CD4-positive, CD25-positive, alpha-beta regulatory T cell (primary cell): Measurements from ENCODE around the gene SCN3B. TPM values are rescaled to one million over a fixed set of nuclear protein-coding genes. Genes with fewer than 3 reads are reported as not detected.

ENCODE experiments used
- ATAC-seq, 2 donors: fragments of 150-1000 bp; cut with Tn5 transposase; one replicate each; pipeline ENCODE4 v1.10.0; 2021; ENCODE audit warnings: low read depth in 2 of 2, moderate number of reproducible peaks in 2 of 2, moderate library complexity in 1 of 2
- DNase-seq, 3 donors: peaks; one replicate each; pipeline versions ENCODE4 v3.0.0 to v3.0.0-alpha.2; 2012 to 2022; ENCODE audit warnings: mixed read lengths in 1 of 3
- H3K27ac ChIP-seq: one replicate; pipeline ENCODE4 v1.7.0; 2013; ENCODE audit warnings: mild to moderate bottlenecking, low read length; ENCODE audit not compliant: insufficient read depth, poor library complexity, severe bottlenecking
- H3K27me3 ChIP-seq: one replicate; pipeline ENCODE4 v1.7.0; 2013; ENCODE audit warnings: low read length; ENCODE audit not compliant: control insufficient read depth, insufficient read depth
- H3K36me3 ChIP-seq: one replicate; pipeline ENCODE4 v1.7.0; 2013; ENCODE audit warnings: mild to moderate bottlenecking, low read length, moderate library complexity; ENCODE audit not compliant: control insufficient read depth, insufficient read depth
- H3K4me1 ChIP-seq: 2 replicates; pipeline ENCODE4 v1.7.0; 2013; ENCODE audit warnings: mild to moderate bottlenecking, low read length; ENCODE audit not compliant: insufficient read depth, control insufficient read depth, poor library complexity, severe bottlenecking
- H3K4me3 ChIP-seq: one replicate; pipeline ENCODE4 v1.7.0; 2013; ENCODE audit warnings: low read depth, mild to moderate bottlenecking, low read length, moderate library complexity
- H3K9me3 ChIP-seq, 2 experiments: 1 replicate in 1 of 2; 2 replicates in 1 of 2; pipeline ENCODE4 v1.7.0; 2013; ENCODE audit warnings: low read length in 2 of 2, mild to moderate bottlenecking in 1 of 2, moderate library complexity in 1 of 2; ENCODE audit not compliant: control insufficient read depth in 2 of 2
- H3K27ac Mint-ChIP-seq, 3 donors: one replicate each; pipeline ENCODE4 v1.8.0; 2020 to 2022; ENCODE audit warnings: mild to moderate bottlenecking in 3 of 3, mixed read lengths in 3 of 3, moderate library complexity in 2 of 3
- H3K27me3 Mint-ChIP-seq: one replicate; pipeline ENCODE4 v1.8.0; 2022; ENCODE audit warnings: mild to moderate bottlenecking, mixed read lengths
- H3K36me3 Mint-ChIP-seq: one replicate; pipeline ENCODE4 v1.8.0; 2020; ENCODE audit warnings: mixed read lengths
- H3K4me1 Mint-ChIP-seq, 4 donors: one replicate each; pipeline ENCODE4 v1.8.0; 2020 to 2022; ENCODE audit warnings: mixed read lengths in 4 of 4, mild to moderate bottlenecking in 1 of 4
- H3K4me3 Mint-ChIP-seq, 4 donors: one replicate each; pipeline ENCODE4 v1.8.0; 2020 to 2022; ENCODE audit warnings: mild to moderate bottlenecking in 4 of 4, mixed read lengths in 4 of 4, moderate library complexity in 3 of 4
- H3K9me3 Mint-ChIP-seq, 7 donors: one replicate each; pipeline ENCODE4 v1.8.0; 2020 to 2022; ENCODE audit warnings: mixed read lengths in 7 of 7, mild to moderate bottlenecking in 3 of 7, moderate library complexity in 2 of 7
- polyA plus RNA-seq, 4 donors: library from polyadenylated mRNA; unstranded; fragments of 300-500 nt; fragmentation: Illumina TruSeq; gene quantifications; one replicate each; pipeline ENCODE4 v1.2.3, GENCODE V29; 2021
- total RNA-seq: library from RNA; stranded (reverse); gene quantifications from one replicate; pipeline ENCODE4 v1.2.3, GENCODE V29; 2022

The SCN3B gene
- total and polyA plus RNA-seq, 5 donors from 2014 or later = 0.05 TPM; not detected in 4

- peaks cover 0 to 4% (median 1%) of the 10 kb centered on the region in 4 donors for H3K4me1 Mint-ChIP-seq
- H3K9me3 Mint-ChIP-seq = no peaks in the 10 kb centered on the region
- Histone ChIP-seq H3K4me3 (no peak overlapping the region), H3K27ac (no peak overlapping the region), H3K36me3 (no peaks in the 10 kb centered on the region), H3K4me1 (no peaks in the 10 kb centered on the region), H3K27me3 (no peaks in the 10 kb centered on the region), H3K9me3 (no peaks in the 10 kb centered on the region)
- no peaks in the 10 kb centered on the region for H3K27me3 Mint-ChIP-seq
- DNase-seq (no peak), ATAC-seq (no peak)
- H3K27ac Mint-ChIP-seq = no peak overlapping the region
- no peak overlapping the region for H3K4me3 Mint-ChIP-seq
- peaks cover 4% of the 10 kb centered on the region for H3K36me3 Mint-ChIP-seq
Observed at GRCh38 chr11:123587559-123587958, 66.9 kb downstream of the SCN3B start.

- no peak for DNase-seq
- Mint-ChIP-seq H3K27ac (no peak overlapping the region), H3K9me3 (no peaks in the 10 kb centered on the region), H3K4me3 (no peak overlapping the region), H3K4me1 (peaks cover 0 to 4% (median 1%) of the 10 kb centered on the region in 4 donors), H3K36me3 (peaks cover 4% of the 10 kb centered on the region), H3K27me3 (no peaks in the 10 kb centered on the region)
- Histone ChIP-seq H3K27me3 (no peaks in the 10 kb centered on the region), H3K36me3 (no peaks in the 10 kb centered on the region), H3K27ac (no peak overlapping the region), H3K4me3 (no peak overlapping the region), H3K9me3 (no peaks in the 10 kb centered on the region), H3K4me1 (no peaks in the 10 kb centered on the region)
- ATAC-seq = no peak
Observed at GRCh38 chr11:123587044-123587443, 67.4 kb downstream of the SCN3B start.

GRCh38 chr11:123586568-123586967, 67.9 kb downstream of the SCN3B start:
- H3K27ac ChIP-seq = no peak overlapping the region
- no peaks in the 10 kb centered on the region for H3K4me1 ChIP-seq
- H3K4me3 Mint-ChIP-seq = no peak overlapping the region
- H3K9me3 Mint-ChIP-seq = no peaks in the 10 kb centered on the region
- peaks cover 4% of the 10 kb centered on the region for H3K36me3 Mint-ChIP-seq
- no peaks in the 10 kb centered on the region for H3K27me3 ChIP-seq
- H3K9me3 ChIP-seq = no peaks in the 10 kb centered on the region
- no peaks in the 10 kb centered on the region for H3K36me3 ChIP-seq
- H3K4me3 ChIP-seq = no peak overlapping the region
- ATAC-seq (no peak), DNase-seq (no peak)
- H3K27me3 Mint-ChIP-seq = no peaks in the 10 kb centered on the region
- peaks cover 0 to 4% (median 1%) of the 10 kb centered on the region in 4 donors for H3K4me1 Mint-ChIP-seq
- peak overlapping the region in 1 of 3 donors; percentile 44 for H3K27ac Mint-ChIP-seq

GRCh38 chr11:123585706-123586105, 68.7 kb downstream of the SCN3B start:
- no peak for ATAC-seq

GRCh38 chr11:123585206-123585605, 69.2 kb downstream of the SCN3B start:
- Mint-ChIP-seq H3K27me3 (no peaks in the 10 kb centered on the region), H3K4me1 (peaks cover 0 to 11% (median 7%) of the 10 kb centered on the region in 4 donors), H3K9me3 (no peaks in the 10 kb centered on the region), H3K4me3 (no peak overlapping the region), H3K36me3 (peaks cover 4% of the 10 kb centered on the region), H3K27ac (no peak overlapping the region)
- Histone ChIP-seq H3K4me3 (no peak overlapping the region), H3K9me3 (no peaks in the 10 kb centered on the region), H3K36me3 (no peaks in the 10 kb centered on the region), H3K27ac (no peak overlapping the region), H3K27me3 (no peaks in the 10 kb centered on the region), H3K4me1 (peaks cover 6% of the 10 kb centered on the region)
- DNase-seq (no peak), ATAC-seq (no peak)

More at GRCh38 chr11:123585706-123586105, 68.7 kb downstream of the SCN3B start:
- no peaks in the 10 kb centered on the region for H3K27me3 Mint-ChIP-seq
- Histone ChIP-seq H3K9me3 (no peaks in the 10 kb centered on the region), H3K4me1 (peaks cover 3% of the 10 kb centered on the region), H3K36me3 (no peaks in the 10 kb centered on the region), H3K27ac (no peak overlapping the region), H3K27me3 (no peaks in the 10 kb centered on the region), H3K4me3 (no peak overlapping the region)
- DNase-seq = no peak
- no peak overlapping the region for H3K4me3 Mint-ChIP-seq
- H3K4me1 Mint-ChIP-seq = peaks cover 0 to 6% (median 5%) of the 10 kb centered on the region in 4 donors
- H3K9me3 Mint-ChIP-seq = no peaks in the 10 kb centered on the region
- H3K27ac Mint-ChIP-seq = no peak overlapping the region
- H3K36me3 Mint-ChIP-seq = peaks cover 4% of the 10 kb centered on the region

- H3K27ac Mint-ChIP-seq = no peak overlapping the region
- Histone ChIP-seq H3K9me3 (no peaks in the 10 kb centered on the region), H3K27ac (no peak overlapping the region), H3K4me1 (peaks cover 6% of the 10 kb centered on the region), H3K36me3 (no peaks in the 10 kb centered on the region), H3K4me3 (no peak overlapping the region), H3K27me3 (no peaks in the 10 kb centered on the region)
- no peak for ATAC-seq
- H3K9me3 Mint-ChIP-seq = no peaks in the 10 kb centered on the region
- peaks cover 0 to 12% (median 7%) of the 10 kb centered on the region in 4 donors for H3K4me1 Mint-ChIP-seq
- no peak for DNase-seq
- H3K36me3 Mint-ChIP-seq = peaks cover 4% of the 10 kb centered on the region
- H3K27me3 Mint-ChIP-seq = no peaks in the 10 kb centered on the region
- H3K4me3 Mint-ChIP-seq = no peak overlapping the region
Observed at GRCh38 chr11:123584737-123585136, 69.7 kb downstream of the SCN3B start.

GRCh38 chr11:123584186-123584585, 70.2 kb downstream of the SCN3B start:
- peaks cover 6% of the 10 kb centered on the region for H3K4me1 ChIP-seq
- H3K9me3 ChIP-seq = no peaks in the 10 kb centered on the region
- DNase-seq (no peak), ATAC-seq (no peak)
- Mint-ChIP-seq H3K36me3 (peaks cover 4% of the 10 kb centered on the region), H3K4me3 (no peak overlapping the region), H3K27me3 (no peaks in the 10 kb centered on the region), H3K9me3 (no peaks in the 10 kb centered on the region), H3K4me1 (peaks cover 0 to 12% (median 7%) of the 10 kb centered on the region in 4 donors), H3K27ac (no peak overlapping the region)
- no peak overlapping the region for H3K4me3 ChIP-seq
- H3K27me3 ChIP-seq = no peaks in the 10 kb centered on the region
- no peaks in the 10 kb centered on the region for H3K36me3 ChIP-seq
- no peak overlapping the region for H3K27ac ChIP-seq

GRCh38 chr11:123582992-123583504, 71.4 kb downstream of the SCN3B start:
- H3K27me3 ChIP-seq = no peaks in the 10 kb centered on the region
- H3K27ac ChIP-seq = no peak overlapping the region
- Mint-ChIP-seq H3K4me3 (no peak overlapping the region), H3K4me1 (peaks cover 0 to 12% (median 7%) of the 10 kb centered on the region in 4 donors), H3K9me3 (no peaks in the 10 kb centered on the region), H3K27me3 (no peaks in the 10 kb centered on the region), H3K27ac (no peak overlapping the region), H3K36me3 (peaks cover 4% of the 10 kb centered on the region)
- DNase-seq = no peak
- no peak for ATAC-seq
- H3K9me3 ChIP-seq = no peaks in the 10 kb centered on the region
- no peak overlapping the region for H3K4me3 ChIP-seq
- H3K36me3 ChIP-seq = no peaks in the 10 kb centered on the region
- H3K4me1 ChIP-seq = peaks cover 6% of the 10 kb centered on the region
